Inferior parietal cortex (tissue), 1 donor: Measurements from ENCODE around the gene FNBP1L.

Experiments used
- DNase-seq: peaks from one replicate; pipeline ENCODE4 v3.0.0-alpha.2; 2016; ENCODE audit errors: extremely low spot score

The FNBP1L gene

DNA sequence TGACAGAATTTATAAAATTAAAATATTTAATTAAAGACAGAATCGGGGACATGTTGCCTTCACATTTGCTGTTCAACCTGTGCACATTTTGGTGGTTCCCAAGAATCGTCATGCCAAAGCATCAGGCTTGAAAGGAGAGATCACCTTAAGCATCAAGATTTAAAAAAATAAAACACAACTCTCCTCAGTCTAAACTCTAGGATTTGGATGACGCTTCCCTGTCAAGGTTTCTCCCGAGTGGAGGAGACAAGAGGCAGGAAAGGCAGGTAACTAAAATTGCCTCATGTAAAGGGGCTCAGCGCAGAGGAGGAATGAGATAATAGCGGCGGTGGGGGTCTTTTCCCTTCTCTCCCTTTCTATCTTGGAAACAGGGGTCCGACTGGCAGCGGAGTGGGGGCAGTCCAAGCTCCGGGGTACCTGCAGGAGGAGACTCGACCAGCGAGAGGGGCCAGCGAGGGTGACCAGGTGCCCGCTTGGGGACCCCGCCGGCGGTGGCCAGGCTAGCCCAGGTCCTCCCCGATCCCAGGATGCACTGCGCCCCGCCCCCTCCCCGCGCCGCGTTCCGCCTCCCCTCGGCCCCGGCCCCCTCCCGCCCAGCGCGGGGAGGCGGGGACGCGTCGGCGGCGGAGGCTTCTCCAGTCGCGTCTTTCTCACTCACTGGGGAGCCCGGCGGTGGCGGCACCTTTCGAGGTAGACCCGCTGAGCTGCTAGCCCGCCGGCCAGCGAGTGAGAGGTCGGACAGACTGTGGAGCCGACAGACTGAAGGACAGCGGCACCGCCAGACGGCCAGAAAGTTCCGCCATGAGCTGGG, at the start of gene FNBP1L:
Gene FNBP1L, plus strand, starts transcription at position 638 of the 811 bp plus-strand sequence. Its CDS starts 164 bp downstream, at position 802.
- DNase-seq: peak; percentile 45

GRCh38 chr1:93399781-93400180, 48.1 kb upstream of the FNBP1L start:
- no peak for DNase-seq

- no peak for DNase-seq
Measured at GRCh38 chr1:93408203-93408602, 39.7 kb upstream of the FNBP1L start.

DNA sequence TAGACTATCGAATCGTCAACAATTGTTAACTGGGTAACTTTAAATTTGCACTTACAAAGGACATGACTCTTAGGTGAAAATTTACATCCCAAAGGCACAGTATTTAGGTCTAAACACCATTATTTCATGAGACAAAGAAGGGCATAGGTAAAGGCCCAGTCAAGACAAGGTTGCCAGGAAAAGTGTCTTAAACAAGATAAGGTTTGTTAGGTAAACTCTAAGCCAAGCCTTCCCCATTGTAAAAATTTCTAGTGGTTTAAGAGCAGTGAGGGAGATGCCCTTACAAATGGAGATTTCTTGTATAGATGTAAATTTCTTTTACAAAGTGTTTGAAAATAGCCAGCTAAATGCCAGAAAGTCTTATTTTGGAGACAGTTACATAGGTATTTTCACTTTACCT, 36.9 kb upstream of the FNBP1L start:
- DNase-seq: no peak

DNA sequence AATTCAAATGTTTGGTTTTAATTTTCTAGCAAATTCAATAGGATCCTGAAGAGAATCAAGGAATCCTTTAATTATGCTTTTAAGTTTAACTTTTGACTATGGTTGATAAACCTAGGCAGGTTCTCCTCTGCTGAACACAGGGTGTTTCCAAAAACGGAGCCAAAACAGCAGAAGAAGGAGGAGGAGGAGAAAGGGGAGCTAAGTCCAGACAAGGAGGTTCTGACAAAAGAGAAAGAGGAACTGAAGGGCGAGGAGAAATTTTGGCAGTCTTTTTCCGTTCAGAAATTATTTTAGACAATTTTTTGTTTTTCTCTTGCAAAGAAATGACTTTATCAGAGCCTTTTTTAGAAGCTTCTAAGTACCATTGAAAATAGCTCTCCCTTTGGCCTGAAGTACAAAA, 33.2 kb upstream of the FNBP1L start:
- no peak for DNase-seq

GRCh38 chr1:93415296-93415695, 32.6 kb upstream of the FNBP1L start:
- no peak for DNase-seq

DNA sequence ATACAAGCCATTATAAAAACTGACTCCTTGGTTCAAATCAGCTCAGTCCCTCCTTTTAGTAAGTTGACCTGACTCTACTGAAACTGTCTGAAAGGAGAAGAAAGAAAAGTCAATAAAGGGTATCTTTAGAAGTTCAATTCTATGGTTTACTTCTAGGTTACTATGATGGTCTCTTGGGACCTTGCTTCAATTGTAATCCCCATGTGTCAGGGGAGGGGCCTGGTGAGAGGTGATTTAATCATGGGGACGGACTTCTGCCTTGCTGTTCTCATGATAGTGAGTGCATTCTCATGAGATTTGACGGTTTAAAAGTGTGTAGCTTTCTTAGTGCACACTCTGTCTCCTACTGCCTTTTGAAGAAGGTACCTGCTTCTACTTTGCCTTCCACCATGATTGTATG, 31.7 kb upstream of the FNBP1L start:
- no peak for DNase-seq

- no peak for DNase-seq
Measured at GRCh38 chr1:93419344-93419743, 28.6 kb upstream of the FNBP1L start.

- no peak for DNase-seq
Measured at GRCh38 chr1:93420400-93420799, 27.5 kb upstream of the FNBP1L start.

- no peak for DNase-seq
Measured at GRCh38 chr1:93426181-93426580, 21.7 kb upstream of the FNBP1L start.

DNA sequence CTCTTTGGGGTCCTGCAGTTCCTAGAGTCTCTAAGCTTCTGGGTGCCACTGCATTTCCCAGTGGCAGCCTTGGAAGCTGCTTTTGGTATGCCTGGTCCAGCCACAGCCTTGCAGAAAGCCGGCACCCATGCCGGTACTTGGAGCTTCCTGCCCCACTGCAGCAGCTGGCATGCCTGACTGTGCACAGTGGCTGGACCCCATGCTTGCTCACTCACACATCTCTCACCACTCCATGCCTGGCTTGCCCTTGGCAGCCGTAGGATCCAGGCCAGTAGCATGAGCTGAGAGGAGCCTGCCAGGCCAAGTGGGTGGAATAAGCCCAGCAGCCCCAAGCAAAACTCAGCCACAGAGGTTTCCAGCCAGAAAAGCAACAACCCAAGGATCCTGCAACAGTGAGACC, 20.3 kb upstream of the FNBP1L start:
- DNase-seq: no peak

DNA sequence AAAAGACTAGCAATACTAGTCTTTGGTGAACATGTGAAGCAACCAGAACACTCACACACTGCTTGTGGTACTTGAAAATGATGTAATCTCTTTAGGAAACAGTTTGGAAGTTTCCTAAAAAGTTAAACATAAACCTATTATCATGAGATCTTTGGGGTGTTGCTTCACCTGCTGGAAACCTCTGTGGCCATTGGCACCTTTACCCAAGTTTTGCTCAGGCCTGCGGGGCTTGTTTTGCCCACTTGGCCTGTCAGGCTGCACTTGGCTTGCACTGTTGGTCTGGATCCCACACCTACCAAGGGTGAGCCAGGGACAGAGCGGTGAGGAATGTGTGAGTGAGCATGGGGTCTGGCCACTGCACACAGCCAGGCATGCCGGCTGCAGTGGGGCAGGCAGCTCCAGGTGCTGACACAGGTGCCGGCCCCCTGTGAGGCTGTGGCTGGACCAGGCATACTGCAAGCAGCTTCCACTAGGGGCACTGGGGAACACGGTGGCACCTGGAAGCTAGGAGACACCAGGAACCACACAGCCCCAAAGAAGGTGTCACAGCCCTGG, 14.4 kb upstream of the FNBP1L start:
- DNase-seq: no peak

DNA sequence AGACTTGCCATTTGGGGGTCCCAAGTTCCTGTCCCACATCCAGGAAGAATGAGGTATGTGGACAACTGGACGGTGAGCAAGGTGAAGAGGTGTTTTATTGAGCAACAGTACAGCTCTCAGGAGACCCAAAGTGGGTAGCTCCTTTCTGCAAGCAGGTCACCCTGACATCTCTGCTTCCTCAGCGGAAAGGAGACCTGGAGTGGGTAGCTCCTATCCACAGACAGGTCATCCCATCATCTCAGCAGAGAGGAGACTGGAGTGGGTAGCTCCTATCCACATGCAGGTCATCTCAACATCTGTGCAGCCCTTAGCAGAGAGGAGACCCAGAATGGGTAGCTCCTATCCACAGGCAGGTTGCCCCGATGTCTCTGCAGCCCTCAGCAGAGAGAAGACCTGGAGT, 13.8 kb upstream of the FNBP1L start:
- no peak for DNase-seq

GRCh38 chr1:93434987-93435386, 12.9 kb upstream of the FNBP1L start:
- DNase-seq: no peak

DNA sequence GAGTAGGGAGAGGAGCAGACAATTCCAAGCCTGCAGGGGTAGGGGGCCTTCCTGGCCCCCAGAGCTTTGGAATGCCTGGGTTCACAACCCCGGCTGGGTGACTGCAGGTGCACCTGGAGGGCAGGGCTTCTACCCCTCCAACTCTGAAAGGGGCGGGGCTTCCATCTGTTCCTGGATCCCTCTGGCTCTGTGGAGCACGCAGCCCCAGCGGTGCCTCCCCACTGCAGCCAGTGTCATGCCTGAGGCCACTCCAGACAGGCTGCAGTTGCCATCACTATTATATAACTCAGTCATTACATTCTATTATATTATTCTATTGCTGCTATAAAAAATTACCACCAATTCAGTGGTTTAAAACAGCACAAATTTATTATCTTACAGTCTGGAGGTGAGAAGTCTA, 12.5 kb upstream of the FNBP1L start:
- DNase-seq: no peak

DNA sequence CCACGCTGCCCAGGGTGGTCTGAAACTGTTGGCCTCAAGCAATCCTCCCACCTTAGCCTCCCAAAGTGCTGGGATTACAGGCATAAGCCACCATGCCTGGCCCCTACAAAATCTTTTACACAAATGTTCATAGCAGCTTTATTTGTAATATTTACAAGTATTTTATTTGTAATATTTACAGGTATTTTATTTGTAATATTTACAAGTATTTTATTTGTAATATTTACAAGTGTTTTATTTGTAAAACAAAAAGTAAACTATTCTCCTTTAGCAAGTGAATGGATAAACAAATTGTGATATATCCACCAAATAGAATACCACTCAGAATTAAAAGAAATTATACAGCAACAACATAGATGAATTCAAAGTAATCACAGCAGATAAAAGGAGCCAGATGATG, 11.4 kb upstream of the FNBP1L start:
- no peak for DNase-seq

DNA sequence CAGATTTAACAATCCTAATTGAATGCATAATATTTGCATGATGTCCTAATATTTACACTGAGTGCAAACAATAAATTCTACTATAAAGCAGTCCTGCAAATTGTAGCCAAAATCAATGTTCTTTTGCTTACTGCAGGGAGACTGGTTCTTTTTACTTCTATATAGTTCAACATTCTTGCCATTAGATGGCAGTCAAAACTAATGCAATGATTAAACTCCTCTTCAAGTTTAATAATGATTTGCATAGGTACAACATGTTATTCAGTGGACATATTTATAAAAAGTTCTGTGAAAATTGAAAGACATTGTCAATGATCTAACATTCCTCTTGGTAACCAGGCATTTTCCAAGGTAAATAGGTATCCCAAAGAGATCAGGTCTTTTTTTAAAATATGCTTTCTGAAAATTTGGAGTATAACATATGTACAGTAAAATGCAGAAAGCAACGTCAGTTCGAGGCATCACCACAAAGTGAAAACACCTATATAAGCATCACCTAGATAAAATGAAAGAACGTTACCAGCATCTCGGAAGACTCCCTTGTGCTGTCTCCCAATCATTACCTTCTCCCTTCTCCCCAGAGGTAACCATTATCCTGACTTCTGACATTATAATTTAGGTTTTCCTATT, 9.8 kb upstream of the FNBP1L start:
- peak; percentile 78 for DNase-seq

- no peak for DNase-seq
Measured at GRCh38 chr1:93438716-93439115, 9.2 kb upstream of the FNBP1L start.

DNA sequence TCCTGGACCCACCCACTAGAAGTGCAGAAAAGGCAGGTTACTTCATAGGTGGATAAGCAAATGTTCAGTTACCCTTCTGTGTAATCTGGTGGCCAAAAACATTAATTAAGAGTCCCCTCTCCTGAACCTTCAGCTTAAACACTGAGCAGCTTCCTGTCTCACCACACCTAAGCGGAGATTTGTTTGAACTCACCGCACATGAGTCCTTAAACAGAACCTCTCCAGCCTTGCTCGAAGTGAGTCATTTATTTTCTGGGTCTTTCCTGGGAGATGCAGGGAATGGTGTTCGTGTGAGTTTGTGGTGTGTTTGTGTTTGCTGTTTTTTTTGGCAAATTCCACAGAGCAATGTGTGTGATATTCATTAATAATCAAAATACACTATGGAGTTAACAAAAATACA, 7.6 kb upstream of the FNBP1L start:
- no peak for DNase-seq

DNA sequence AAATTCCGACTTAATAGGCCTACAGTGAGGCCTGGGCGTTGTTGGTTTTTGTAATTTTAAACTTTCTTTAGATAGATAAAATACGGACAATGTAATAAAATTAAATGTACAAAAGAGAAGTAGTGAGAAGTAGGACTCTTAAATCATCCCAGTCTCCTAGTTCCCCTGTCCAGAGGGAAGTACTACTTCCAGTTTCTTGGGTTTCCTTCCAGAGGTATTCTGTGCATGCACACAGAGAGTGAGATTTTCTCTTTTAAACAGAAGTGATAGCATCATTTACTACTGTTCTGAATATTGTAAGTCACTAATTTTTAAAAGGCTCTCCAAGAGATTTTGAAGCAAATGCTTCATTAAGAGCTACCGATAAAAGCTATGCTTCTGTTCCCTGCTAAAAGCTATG, 7.2 kb upstream of the FNBP1L start:
- no peak for DNase-seq

DNA sequence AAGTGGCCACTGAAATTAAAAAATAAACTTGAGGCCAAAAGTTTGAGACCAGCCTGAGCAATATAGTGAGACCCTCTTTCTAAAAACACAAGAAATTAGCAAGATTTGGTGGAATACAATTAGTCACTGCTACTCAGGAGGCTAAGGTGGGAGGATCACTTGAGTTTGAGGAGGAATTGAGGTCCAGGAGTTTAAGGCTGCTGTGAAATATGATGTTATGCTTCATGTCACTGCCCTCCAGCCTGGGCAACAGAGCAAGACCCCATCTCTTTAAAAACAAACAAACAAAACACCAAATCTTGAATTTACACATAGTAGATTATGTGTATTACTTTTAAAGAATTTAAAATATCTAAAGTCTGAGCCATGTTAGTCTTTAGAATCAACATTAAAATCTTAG, 6.3 kb upstream of the FNBP1L start:
- DNase-seq: no peak

- no peak for DNase-seq
Measured at GRCh38 chr1:93442008-93442666, 5.8 kb upstream of the FNBP1L start.

- DNase-seq: no peak
Measured at GRCh38 chr1:93442741-93443140, 5.2 kb upstream of the FNBP1L start.
